ENCODE measurements around the gene LEF1.

DNA sequence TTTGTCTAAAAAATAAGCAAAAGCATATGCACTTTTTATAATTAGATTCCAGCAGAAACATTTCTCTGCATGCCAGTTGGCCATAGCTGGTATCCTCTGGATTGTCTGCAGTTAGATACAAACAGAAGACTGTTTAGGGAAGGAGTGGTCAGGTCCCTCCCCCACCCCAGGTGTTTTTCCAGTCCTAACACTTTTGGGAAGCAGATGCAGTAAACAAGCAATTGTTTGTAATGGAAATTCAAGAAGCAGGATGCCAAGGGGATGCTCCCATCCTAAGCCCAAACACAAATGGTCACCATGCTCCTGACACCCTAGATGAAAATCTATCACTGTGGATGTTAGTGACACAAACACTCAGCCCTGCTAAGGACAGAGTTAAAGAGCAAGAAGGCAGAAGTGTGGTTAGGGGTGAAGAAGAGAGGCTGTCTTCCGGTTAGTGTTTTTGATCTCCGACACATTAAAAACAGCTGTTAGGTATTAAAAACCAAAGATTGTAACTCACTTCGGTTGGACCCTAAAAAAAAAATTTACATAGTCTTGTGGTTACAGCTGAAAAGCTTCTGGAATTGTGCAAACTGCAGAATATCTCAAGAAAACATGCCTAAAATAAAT lies 7.9 kb downstream of the LEF1 start:
- TF ChIP-seq, protein P1, sequence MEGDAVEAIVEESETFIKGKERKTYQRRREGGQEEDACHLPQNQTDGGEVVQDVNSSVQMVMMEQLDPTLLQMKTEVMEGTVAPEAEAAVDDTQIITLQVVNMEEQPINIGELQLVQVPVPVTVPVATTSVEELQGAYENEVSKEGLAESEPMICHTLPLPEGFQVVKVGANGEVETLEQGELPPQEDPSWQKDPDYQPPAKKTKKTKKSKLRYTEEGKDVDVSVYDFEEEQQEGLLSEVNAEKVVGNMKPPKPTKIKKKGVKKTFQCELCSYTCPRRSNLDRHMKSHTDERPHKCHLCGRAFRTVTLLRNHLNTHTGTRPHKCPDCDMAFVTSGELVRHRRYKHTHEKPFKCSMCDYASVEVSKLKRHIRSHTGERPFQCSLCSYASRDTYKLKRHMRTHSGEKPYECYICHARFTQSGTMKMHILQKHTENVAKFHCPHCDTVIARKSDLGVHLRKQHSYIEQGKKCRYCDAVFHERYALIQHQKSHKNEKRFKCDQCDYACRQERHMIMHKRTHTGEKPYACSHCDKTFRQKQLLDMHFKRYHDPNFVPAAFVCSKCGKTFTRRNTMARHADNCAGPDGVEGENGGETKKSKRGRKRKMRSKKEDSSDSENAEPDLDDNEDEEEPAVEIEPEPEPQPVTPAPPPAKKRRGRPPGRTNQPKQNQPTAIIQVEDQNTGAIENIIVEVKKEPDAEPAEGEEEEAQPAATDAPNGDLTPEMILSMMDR (IDR thresholded peaks at IDR 0.05) = no peak
- TF ChIP-seq ZFX (IDR thresholded peaks at IDR 0.05; ENCODE audit: borderline replicate concordance) = no peak

Measured in 22Rv1 (cell line).